ENCODE results near the gene PTPRD.

Gene PTPRD

GRCh38 chr9:8282535-8282934 is 2330.3 kb downstream of the PTPRD start:
- Histone ChIP-seq H2BK5ac (ENCODE audit: low read depth, low read length, poor library complexity) (no peak overlapping the region), H3K4ac (ENCODE audit: low read depth, low read length) (no peak overlapping the region), H2BK120ac (ENCODE audit: insufficient read depth, low read length, poor library complexity) (no peak overlapping the region), H3K27ac (ENCODE audit: low read depth, low read length) (no peak overlapping the region), H4K8ac (ENCODE audit: low read depth, low read length) (no peak overlapping the region), H2AK5ac (ENCODE audit: low read length) (no peak overlapping the region), H3K4me2 (ENCODE audit: low read length) (no peak overlapping the region), H3K4me1 (ENCODE audit: control insufficient read depth in 1 of 2, insufficient read depth in 2 of 2, low read length in 2 of 2) (no peaks in the 10 kb centered on the region), H3K79me2 (ENCODE audit: control insufficient read depth, insufficient read depth, low read length, poor library complexity) (no peaks in the 10 kb centered on the region), H3K4me3 (ENCODE audit: low read depth, low read length) (no peak overlapping the region), H3K18ac (ENCODE audit: low read length) (no peak overlapping the region), H2AFZ (ENCODE audit: insufficient read depth, low read length, poor library complexity) (no peak overlapping the region), H2BK12ac (ENCODE audit: low read length) (no peak overlapping the region), H3K9ac (ENCODE audit: low read length) (no peak overlapping the region), H4K12ac (ENCODE audit: low read depth, low read length) (no peak overlapping the region), H4K91ac (ENCODE audit: low read depth, low read length) (no peak overlapping the region), H3K23ac (ENCODE audit: low read length) (no peak overlapping the region), H3K79me1 (ENCODE audit: low read length) (no peaks in the 10 kb centered on the region), H3K36me3 (ENCODE audit: control insufficient read depth in 1 of 2, insufficient read depth in 2 of 2, low read length in 2 of 2) (no peaks in the 10 kb centered on the region), H3K14ac (ENCODE audit: low read length) (no peak overlapping the region), H3K9me3 (ENCODE audit: insufficient read depth, low read depth, low read length) (no peaks in the 10 kb centered on the region), H3K27me3 (ENCODE audit: insufficient read depth, low read length) (no peaks in the 10 kb centered on the region)
- WGBS (ENCODE audit: extremely low coverage, insufficient coverage, insufficient read length): no CpG with 5 or more reads among the region's 2 CpGs
- DNase-seq: no peak

- Histone ChIP-seq H3K79me1 (ENCODE audit: low read length) (no peaks in the 10 kb centered on the region), H3K4me1 (ENCODE audit: control insufficient read depth in 1 of 2, insufficient read depth in 2 of 2, low read length in 2 of 2) (no peaks in the 10 kb centered on the region), H3K4me2 (ENCODE audit: low read length) (no peak overlapping the region), H3K18ac (ENCODE audit: low read length) (no peak overlapping the region), H2AFZ (ENCODE audit: insufficient read depth, low read length, poor library complexity) (no peak overlapping the region), H3K23ac (ENCODE audit: low read length) (no peak overlapping the region), H4K91ac (ENCODE audit: low read depth, low read length) (no peak overlapping the region), H3K14ac (ENCODE audit: low read length) (no peak overlapping the region), H3K9ac (ENCODE audit: low read length) (no peak overlapping the region), H2AK5ac (ENCODE audit: low read length) (no peak overlapping the region), H3K9me3 (ENCODE audit: insufficient read depth, low read depth, low read length) (peaks cover under 1% of the 10 kb centered on the region), H4K8ac (ENCODE audit: low read depth, low read length) (no peak overlapping the region), H3K36me3 (ENCODE audit: control insufficient read depth in 1 of 2, insufficient read depth in 2 of 2, low read length in 2 of 2) (no peaks in the 10 kb centered on the region), H2BK120ac (ENCODE audit: insufficient read depth, low read length, poor library complexity) (no peak overlapping the region), H3K4ac (ENCODE audit: low read depth, low read length) (no peak overlapping the region), H2BK5ac (ENCODE audit: low read depth, low read length, poor library complexity) (no peak overlapping the region), H3K79me2 (ENCODE audit: control insufficient read depth, insufficient read depth, low read length, poor library complexity) (no peaks in the 10 kb centered on the region), H3K27ac (ENCODE audit: low read depth, low read length) (no peak overlapping the region), H3K4me3 (ENCODE audit: low read depth, low read length) (no peak overlapping the region), H3K27me3 (ENCODE audit: insufficient read depth, low read length) (no peaks in the 10 kb centered on the region), H4K12ac (ENCODE audit: low read depth, low read length) (no peak overlapping the region), H2BK12ac (ENCODE audit: low read length) (no peak overlapping the region)
- DNase-seq: no peak
- WGBS (ENCODE audit: extremely low coverage, insufficient coverage, insufficient read length): no CpG with 5 or more reads among the region's 2 CpGs
These were observed 2332.0 kb downstream of the PTPRD start for GRCh38 chr9:8280811-8281210.

GRCh38 chr9:8278048-8278447 is 2334.8 kb downstream of the PTPRD start:
- Histone ChIP-seq H3K4me2 (ENCODE audit: low read length) (no peak overlapping the region), H2AK5ac (ENCODE audit: low read length) (no peak overlapping the region), H3K4ac (ENCODE audit: low read depth, low read length) (no peak overlapping the region), H3K79me1 (ENCODE audit: low read length) (no peaks in the 10 kb centered on the region), H3K27me3 (ENCODE audit: insufficient read depth, low read length) (no peaks in the 10 kb centered on the region), H2BK12ac (ENCODE audit: low read length) (no peak overlapping the region), H3K27ac (ENCODE audit: low read depth, low read length) (no peak overlapping the region), H3K4me1 (ENCODE audit: control insufficient read depth in 1 of 2, insufficient read depth in 2 of 2, low read length in 2 of 2) (no peaks in the 10 kb centered on the region), H4K91ac (ENCODE audit: low read depth, low read length) (no peak overlapping the region), H3K23ac (ENCODE audit: low read length) (no peak overlapping the region), H3K36me3 (ENCODE audit: control insufficient read depth in 1 of 2, insufficient read depth in 2 of 2, low read length in 2 of 2) (no peaks in the 10 kb centered on the region), H3K9ac (ENCODE audit: low read length) (no peak overlapping the region), H2AFZ (ENCODE audit: insufficient read depth, low read length, poor library complexity) (no peak overlapping the region), H3K14ac (ENCODE audit: low read length) (no peak overlapping the region), H4K12ac (ENCODE audit: low read depth, low read length) (no peak overlapping the region), H3K9me3 (ENCODE audit: insufficient read depth, low read depth, low read length) (peaks cover 5% of the 10 kb centered on the region), H4K8ac (ENCODE audit: low read depth, low read length) (no peak overlapping the region), H2BK5ac (ENCODE audit: low read depth, low read length, poor library complexity) (no peak overlapping the region), H3K4me3 (ENCODE audit: low read depth, low read length) (no peak overlapping the region), H3K18ac (ENCODE audit: low read length) (no peak overlapping the region), H3K79me2 (ENCODE audit: control insufficient read depth, insufficient read depth, low read length, poor library complexity) (no peaks in the 10 kb centered on the region), H2BK120ac (ENCODE audit: insufficient read depth, low read length, poor library complexity) (no peak overlapping the region)
- no CpG with 5 or more reads among the region's 3 CpGs for WGBS (ENCODE audit: extremely low coverage, insufficient coverage, insufficient read length)
- DNase-seq: no peak

- H3K14ac ChIP-seq (ENCODE audit: low read length): no peak overlapping the region
- H2AK5ac ChIP-seq (ENCODE audit: low read length): no peak overlapping the region
- H3K9ac ChIP-seq (ENCODE audit: low read length): no peak overlapping the region
- no peaks in the 10 kb centered on the region for H3K79me2 ChIP-seq (ENCODE audit: control insufficient read depth, insufficient read depth, low read length, poor library complexity)
- no peak overlapping the region for H4K12ac ChIP-seq (ENCODE audit: low read depth, low read length)
- no peak overlapping the region for H2AFZ ChIP-seq (ENCODE audit: insufficient read depth, low read length, poor library complexity)
- H4K91ac ChIP-seq (ENCODE audit: low read depth, low read length): no peak overlapping the region
- H3K23ac ChIP-seq (ENCODE audit: low read length): no peak overlapping the region
- H3K9me3 ChIP-seq (ENCODE audit: insufficient read depth, low read depth, low read length): no peaks in the 10 kb centered on the region
- H4K8ac ChIP-seq (ENCODE audit: low read depth, low read length): no peak overlapping the region
- no peak overlapping the region for H3K4me2 ChIP-seq (ENCODE audit: low read length)
- DNase-seq: no peak
- H3K27me3 ChIP-seq (ENCODE audit: insufficient read depth, low read length): no peaks in the 10 kb centered on the region
- H3K18ac ChIP-seq (ENCODE audit: low read length): no peak overlapping the region
- no peaks in the 10 kb centered on the region for H3K4me1 ChIP-seq (ENCODE audit: control insufficient read depth in 1 of 2, insufficient read depth in 2 of 2, low read length in 2 of 2)
- no peak overlapping the region for H2BK120ac ChIP-seq (ENCODE audit: insufficient read depth, low read length, poor library complexity)
- no peak overlapping the region for H2BK12ac ChIP-seq (ENCODE audit: low read length)
- H3K4ac ChIP-seq (ENCODE audit: low read depth, low read length): no peak overlapping the region
- H3K4me3 ChIP-seq (ENCODE audit: low read depth, low read length): no peak overlapping the region
- H2BK5ac ChIP-seq (ENCODE audit: low read depth, low read length, poor library complexity): no peak overlapping the region
- H3K36me3 ChIP-seq (ENCODE audit: control insufficient read depth in 1 of 2, insufficient read depth in 2 of 2, low read length in 2 of 2): no peaks in the 10 kb centered on the region
- no peaks in the 10 kb centered on the region for H3K79me1 ChIP-seq (ENCODE audit: low read length)
- H3K27ac ChIP-seq (ENCODE audit: low read depth, low read length): no peak overlapping the region
These were observed 2342.6 kb downstream of the PTPRD start for GRCh38 chr9:8270235-8270634.
